Measurements from ENCODE around the gene RPL11. TPM values are rescaled to one million over a fixed set of nuclear protein-coding genes. Genes with fewer than 3 reads are reported as not detected.

RPL11 gene
- total and polyA plus RNA-seq, 4 donors = 270 to 816 (median 501) TPM

- H3K36me3 ChIP-seq (ENCODE audit: control insufficient read depth in 4 of 4, insufficient read depth in 3 of 4, low read depth in 1 of 4, low read length in 3 of 4) = no peaks in the 10 kb centered on the region
- DNase-seq (ENCODE audit: low spot score) = no peak
- H3K4me3 ChIP-seq (ENCODE audit: low read depth in 1 of 3, low read length in 3 of 3) = no peak overlapping the region
- no peak overlapping the region for H3K9ac ChIP-seq (ENCODE audit: low read depth in 1 of 2, low read length in 2 of 2)
- H3K27ac ChIP-seq (ENCODE audit: low read depth in 1 of 2, low read length in 2 of 2) = peak overlapping the region; percentile 53 to 79
- H3K27me3 ChIP-seq (ENCODE audit: control insufficient read depth in 4 of 4, insufficient read depth in 4 of 4, low read length in 3 of 4) = no peaks in the 10 kb centered on the region
- TF ChIP-seq JUND (IDR thresholded peaks at IDR 0.05) (no peak), REST (IDR thresholded peaks at IDR 0.05) (no peak), TAF1 (conservative IDR thresholded peaks at IDR 0.05) (no peak), ATF3 (IDR thresholded peaks at IDR 0.05) (no peak), SP1 (IDR thresholded peaks at IDR 0.05) (no peak), YY1 (IDR thresholded peaks at IDR 0.05) (no peak), RXRA (IDR thresholded peaks at IDR 0.05) (no peak), CTCF (IDR thresholded peaks at IDR 0.05; ENCODE audit: low read depth, low read length, missing input control) (no peak), FOXA1 (IDR thresholded peaks at IDR 0.05) (no peak), HNF4A (conservative IDR thresholded peaks at IDR 0.05) (no peak), ZBTB33 (IDR thresholded peaks at IDR 0.05) (no peak), MAX (IDR thresholded peaks at IDR 0.05) (no peak), NR2F2 (IDR thresholded peaks at IDR 0.05) (no peak), EGR1 (IDR thresholded peaks at IDR 0.05; ENCODE audit: low read depth in 2 of 2) (no peak), FOXA2 (IDR thresholded peaks at IDR 0.05) (no peak), RAD21 (IDR thresholded peaks at IDR 0.05) (no peak), GABPA (IDR thresholded peaks at IDR 0.05 in 1 of 2, conservative IDR thresholded peaks at IDR 0.05 in 1 of 2) (no peak), HNF4G (IDR thresholded peaks at IDR 0.05) (no peak)
- H3K9me3 ChIP-seq (ENCODE audit: control insufficient read depth in 4 of 4, low read length in 3 of 4) = no peaks in the 10 kb centered on the region
- 68% methylated on average over 2 of the region's 2 CpGs for WGBS
- H3K4me1 ChIP-seq (ENCODE audit: control insufficient read depth in 4 of 4, insufficient read depth in 4 of 4, low read length in 3 of 4) = peaks cover 5 to 32% (median 27%) of the 10 kb centered on the region in 4 donors
Measured at GRCh38 chr1:23726686-23727085, 35.1 kb downstream of the RPL11 start.
